Measurements from ENCODE around the gene CIDEC. TPM values are rescaled to one million over a fixed set of nuclear protein-coding genes. Genes with fewer than 3 reads are reported as not detected.

CIDEC gene
- total and polyA plus RNA-seq, 2 of the 13 experiments (the other 11 are each of a cell fraction or from before 2014, with no cell fraction given): 2.5 to 10.4 TPM

GRCh38 chr3:9902372-9903237 lies 22.6 kb upstream of the CIDEC start, which contains the start of gene IL17RE (continued):
- no peak for TF ChIP-seq ONECUT2 (CRISPR knock-in tag; IDR thresholded peaks at IDR 0.05)
- TF ChIP-seq MTA1 (CRISPR knock-in tag; IDR thresholded peaks at IDR 0.05; ENCODE audit: borderline replicate concordance): no peak; the same call in 1 of the 2 replicates
- TF ChIP-seq RELA (CRISPR knock-in tag; IDR thresholded peaks at IDR 0.05): no peak
- no peak for TF ChIP-seq PLRG1 (conservative IDR thresholded peaks at IDR 0.05)
- TF ChIP-seq RBAK (CRISPR knock-in tag; IDR thresholded peaks at IDR 0.05): no peak
- peak; percentile 49 for TF ChIP-seq SALL1 (CRISPR knock-in tag; IDR thresholded peaks at IDR 0.05)
- TF ChIP-seq ZBTB20 (CRISPR knock-in tag; IDR thresholded peaks at IDR 0.05; ENCODE audit: borderline replicate concordance, low read depth): 0 out of 2 replicates have a peak, but pooled peaks have one; percentile 13
- no peak for TF ChIP-seq ZNF142 (CRISPR knock-in tag; IDR thresholded peaks at IDR 0.05)
- peak; percentile 86 for TF ChIP-seq ZFY (CRISPR knock-in tag; IDR thresholded peaks at IDR 0.05)
- TF ChIP-seq ZNF883 (CRISPR knock-in tag; IDR thresholded peaks at IDR 0.05; ENCODE audit: not compliant biosample characterization): peak; percentile 7
- TF ChIP-seq RARA (CRISPR knock-in tag; IDR thresholded peaks at IDR 0.05): 0 out of 2 replicates have a peak, but pooled peaks have one; percentile 4
- TF ChIP-seq LRRFIP1 (CRISPR knock-in tag; conservative IDR thresholded peaks at IDR 0.05): no peak
- TF ChIP-seq REL (CRISPR knock-in tag; conservative IDR thresholded peaks at IDR 0.05): no peak
- no peak for TF ChIP-seq ZNF563 (CRISPR knock-in tag; IDR thresholded peaks at IDR 0.05)
- peak; percentile 31; the same call in 1 of the 2 replicates for TF ChIP-seq MXD4 (CRISPR knock-in tag; IDR thresholded peaks at IDR 0.05)
- no peak; the same call in 1 of the 2 replicates for TF ChIP-seq ZNF337 (CRISPR knock-in tag; IDR thresholded peaks at IDR 0.05; ENCODE audit: borderline replicate concordance, low read depth)
- TF ChIP-seq CSRNP1 (CRISPR knock-in tag; IDR thresholded peaks at IDR 0.05): 0 out of 2 replicates have a peak, but pooled peaks have one; percentile 40
- no peak for TF ChIP-seq KLF9 (CRISPR knock-in tag; IDR thresholded peaks at IDR 0.05; ENCODE audit: low read depth)
- TF ChIP-seq ZNF740 (CRISPR knock-in tag; IDR thresholded peaks at IDR 0.05): no peak

All from HepG2 (cell line).